Kidney (tissue), 14 donors: Measurements from ENCODE around the gene PLA2G4A. TPM values are rescaled to one million over a fixed set of nuclear protein-coding genes. Genes with fewer than 3 reads are reported as not detected.

Experiments
- DNase-seq, 5 donors: peaks; one replicate each; pipeline ENCODE4 v3.0.0-alpha.2; 2013 to 2020
- FAIRE-seq: peaks from 2 replicates; lab custom pipeline; 2012; peaks lifted over from hg19 to GRCh38; lab: Jason Lieb, UNC
- H3K27ac ChIP-seq, 2 donors: one replicate each; pipeline ENCODE4 v1.7.0; 2013; ENCODE audit warnings: low read depth in 2 of 2, low read length in 2 of 2, inconsistent platforms in 1 of 2
- H3K27me3 ChIP-seq: one replicate; pipeline ENCODE4 v1.7.1; 2013; ENCODE audit warnings: low read length, inconsistent platforms; ENCODE audit not compliant: control insufficient read depth, insufficient read depth
- H3K36me3 ChIP-seq, 3 donors: one replicate each; pipeline versions ENCODE4 v1.7.0 to v1.7.1; 2013; ENCODE audit warnings: low read length in 3 of 3, control low read depth in 1 of 3, inconsistent platforms in 1 of 3; ENCODE audit not compliant: insufficient read depth in 3 of 3, control insufficient read depth in 2 of 3
- H3K4me1 ChIP-seq, 3 donors: one replicate each; pipeline versions ENCODE4 v1.7.0 to v1.7.1; 2013; ENCODE audit warnings: low read length in 3 of 3, inconsistent platforms in 1 of 3, low read depth in 1 of 3; ENCODE audit not compliant: control insufficient read depth in 2 of 3, insufficient read depth in 2 of 3
- H3K4me3 ChIP-seq, 3 donors: one replicate each; pipeline versions ENCODE4 v1.7.0 to v1.8.1; 2013; ENCODE audit warnings: low read length in 3 of 3, control low read depth in 1 of 3, inconsistent platforms in 1 of 3
- H3K9ac ChIP-seq, 3 donors: one replicate each; pipeline versions ENCODE4 v1.7.0 to v1.7.1; 2013; ENCODE audit warnings: low read length in 3 of 3, control low read depth in 1 of 3, inconsistent platforms in 1 of 3
- H3K9me3 ChIP-seq, 3 donors: one replicate each; pipeline versions ENCODE4 v1.7.0 to v1.7.1; 2013; ENCODE audit warnings: low read length in 3 of 3, control low read depth in 1 of 3, inconsistent platforms in 1 of 3; ENCODE audit not compliant: control insufficient read depth in 2 of 3, insufficient read depth in 1 of 3
- intact Hi-C: fragments of 100-400 bp; cut with DNase I; formaldehyde crosslinking; loops from one replicate; pipeline ENCODE4 v1.11.1; 2022
- polyA plus RNA-seq: library from polyadenylated mRNA; stranded (reverse); fragments of 350-450 nt; fragmentation: Illumina TruSeq; extraction: RNeasy Lipid Tissue Mini Kit (QIAGEN cat#74804); gene quantifications from one replicate; pipeline ENCODE4 v1.2.3, GENCODE V29; 2014; ENCODE audit warnings: low read depth, low replicate concordance; ENCODE audit not compliant: insufficient read depth
- total RNA-seq: library from RNA; stranded (reverse); fragmentation: NEBNext Ultra II Directional; extraction: Animal tissue kit (Norgen Biotek cat#: 25700); gene quantifications from one replicate; pipeline ENCODE4 v1.2.1, GENCODE V29; 2021
- TF ChIP-seq, protein P1 (sequence below): IDR thresholded peaks from 3 replicates; pipeline ENCODE4 v1.5.1; 2012; ENCODE audit warnings: mild to moderate bottlenecking, moderate library complexity, borderline replicate concordance; ENCODE audit not compliant: insufficient read depth; ENCODE audit errors: extremely low read depth
- donor health status: control.
- donor health status: control.
- donor health status: control.
- donor health status: control.
- donor health status: control.
- donor health status: DM: yes; HTN: yes; CAD: no.
- donor health status: Normal renal cell carcinoma (clear cell type).

Gene PLA2G4A
- total and polyA plus RNA-seq, 2 donors from 2014 or later, result 3.4 to 8.4 TPM

GRCh38 chr1:187010571-187011309, 182.0 kb downstream of the PLA2G4A start:
- intact Hi-C loops, result no loop called here
- no peaks in the 10 kb centered on the region for H3K36me3 ChIP-seq
- no peaks in the 10 kb centered on the region for H3K4me1 ChIP-seq
- no peaks in the 10 kb centered on the region for H3K27me3 ChIP-seq
- no peak overlapping the region for H3K4me3 ChIP-seq
- FAIRE-seq, result no peak
- no peak overlapping the region for H3K27ac ChIP-seq
- no peak for DNase-seq
- H3K9ac ChIP-seq, result no peak overlapping the region
- TF ChIP-seq, protein P1, sequence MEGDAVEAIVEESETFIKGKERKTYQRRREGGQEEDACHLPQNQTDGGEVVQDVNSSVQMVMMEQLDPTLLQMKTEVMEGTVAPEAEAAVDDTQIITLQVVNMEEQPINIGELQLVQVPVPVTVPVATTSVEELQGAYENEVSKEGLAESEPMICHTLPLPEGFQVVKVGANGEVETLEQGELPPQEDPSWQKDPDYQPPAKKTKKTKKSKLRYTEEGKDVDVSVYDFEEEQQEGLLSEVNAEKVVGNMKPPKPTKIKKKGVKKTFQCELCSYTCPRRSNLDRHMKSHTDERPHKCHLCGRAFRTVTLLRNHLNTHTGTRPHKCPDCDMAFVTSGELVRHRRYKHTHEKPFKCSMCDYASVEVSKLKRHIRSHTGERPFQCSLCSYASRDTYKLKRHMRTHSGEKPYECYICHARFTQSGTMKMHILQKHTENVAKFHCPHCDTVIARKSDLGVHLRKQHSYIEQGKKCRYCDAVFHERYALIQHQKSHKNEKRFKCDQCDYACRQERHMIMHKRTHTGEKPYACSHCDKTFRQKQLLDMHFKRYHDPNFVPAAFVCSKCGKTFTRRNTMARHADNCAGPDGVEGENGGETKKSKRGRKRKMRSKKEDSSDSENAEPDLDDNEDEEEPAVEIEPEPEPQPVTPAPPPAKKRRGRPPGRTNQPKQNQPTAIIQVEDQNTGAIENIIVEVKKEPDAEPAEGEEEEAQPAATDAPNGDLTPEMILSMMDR, result no peak
- no peaks in the 10 kb centered on the region for H3K9me3 ChIP-seq

DNA sequence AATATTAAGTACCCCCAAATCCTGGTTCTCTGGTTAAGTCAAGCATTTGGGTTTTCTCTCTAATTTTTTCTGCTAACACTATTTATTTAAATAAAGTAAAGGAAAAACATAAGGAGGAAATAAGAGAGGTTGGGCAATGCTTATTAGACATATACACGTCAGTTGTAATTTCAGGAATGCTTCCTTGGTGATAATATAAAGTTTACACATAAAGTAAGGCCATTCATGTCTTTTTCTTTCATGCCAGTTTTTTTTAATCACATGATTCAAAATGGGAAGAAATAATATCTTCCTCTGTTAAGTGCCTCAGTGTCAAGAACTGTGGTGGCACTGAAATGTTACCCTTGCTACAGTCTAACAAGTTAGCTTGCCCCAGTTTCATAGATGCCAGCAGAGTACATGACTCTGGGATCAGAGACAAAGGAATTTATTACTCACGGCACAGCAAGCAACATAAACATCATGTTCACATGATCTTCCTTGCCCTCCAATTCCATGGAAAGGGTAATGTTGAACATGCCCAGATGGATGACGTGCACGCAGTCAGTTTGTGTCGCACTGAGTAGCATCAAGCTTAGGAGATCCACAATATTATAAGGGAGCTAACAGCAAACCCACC, 184.9 kb downstream of the PLA2G4A start:
- no peak for DNase-seq
- Histone ChIP-seq H3K4me3 (no peak overlapping the region), H3K36me3 (no peaks in the 10 kb centered on the region), H3K27me3 (no peaks in the 10 kb centered on the region), H3K27ac (no peak overlapping the region), H3K9me3 (no peaks in the 10 kb centered on the region), H3K9ac (no peak overlapping the region), H3K4me1 (no peaks in the 10 kb centered on the region)
- no peak for FAIRE-seq
- intact Hi-C loops, result no loop called here
- TF ChIP-seq, protein P1, result no peak

DNA sequence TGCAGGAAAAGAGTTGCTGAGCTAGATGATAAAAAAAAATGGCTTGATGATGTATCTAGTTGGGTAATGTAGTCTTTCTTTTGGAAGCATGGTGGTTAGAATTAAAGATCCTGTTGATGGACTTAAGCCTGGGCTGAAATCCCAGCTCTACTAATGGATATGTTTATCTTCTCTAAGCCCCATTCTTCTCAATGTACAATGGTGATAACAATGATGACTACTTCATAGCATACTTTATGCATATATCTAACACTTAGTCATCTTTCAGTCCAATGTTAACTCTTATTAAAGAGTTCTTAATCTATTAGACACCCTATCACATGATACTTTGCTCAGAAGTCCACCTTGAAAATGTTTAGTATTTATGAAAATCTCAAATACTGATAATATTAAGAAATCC, 189.5 kb downstream of the PLA2G4A start:
- no peak overlapping the region for H3K4me3 ChIP-seq
- FAIRE-seq, result no peak

More for the DNA sequence above, 189.5 kb downstream of the PLA2G4A start:
- TF ChIP-seq, protein P1, result no peak
- no peak for DNase-seq
- intact Hi-C loops, result no loop called here
- H3K9ac ChIP-seq, result no peak overlapping the region
- no peak overlapping the region for H3K27ac ChIP-seq
- H3K9me3 ChIP-seq, result no peaks in the 10 kb centered on the region
- H3K36me3 ChIP-seq, result no peaks in the 10 kb centered on the region
- no peaks in the 10 kb centered on the region for H3K4me1 ChIP-seq
- H3K27me3 ChIP-seq, result no peaks in the 10 kb centered on the region
